Right atrium auricular region (tissue), 2 donors: ENCODE data around the gene ZNF30. TPM values are rescaled to one million over a fixed set of nuclear protein-coding genes. Genes with fewer than 3 reads are reported as not detected.
A peak's percentile ranks its signal among the peaks of the same experiment; 100 is the strongest.

Experiments used
- DNase-seq: peaks from one replicate; pipeline ENCODE4 v3.0.0-alpha.2; 2019; ENCODE audit warnings: low spot score
- H3K27ac ChIP-seq, 2 donors: fragments of 200-600 bp; sonication (generic); 1 replicate in 1 of 2; 2 replicates in 1 of 2; pipeline ENCODE4 v1.5.1; 2016 to 2019
- H3K27me3 ChIP-seq, 2 donors: fragments of 200-600 bp; sonication (generic); one replicate each; pipeline versions ENCODE4 v1.5.1 to v1.6.0; 2017 to 2019
- H3K36me3 ChIP-seq: fragments of 200-600 bp; sonication (generic); one replicate; pipeline ENCODE4 v1.5.1; 2016
- H3K4me1 ChIP-seq, 2 donors: fragments of 200-600 bp; sonication (generic); one replicate each; pipeline versions ENCODE4 v1.5.1 to v1.6.0; 2017 to 2019
- H3K4me3 ChIP-seq, 2 donors: fragments of 200-600 bp; sonication (generic); 1 replicate in 1 of 2; 2 replicates in 1 of 2; pipeline ENCODE4 v1.5.1; 2017 to 2019; ENCODE audit warnings: mild to moderate bottlenecking in 1 of 2, moderate library complexity in 1 of 2
- H3K9me3 ChIP-seq, 2 donors: fragments of 200-600 bp; sonication (generic); one replicate each; pipeline ENCODE4 v1.5.1; 2019
- total RNA-seq, 2 donors: library from RNA; depleted of rRNA; stranded (reverse); fragments of >200 nt; gene quantifications; one replicate each; pipeline ENCODE4 v1.1.0, GENCODE V29; 2016
- TF ChIP-seq, protein P1 (sequence below), 2 donors: fragments of 200-600 bp; sonication (generic); IDR thresholded peaks; one replicate each; pipeline ENCODE4 v1.5.1; 2019; ENCODE audit warnings: antibody characterized with exemption in 2 of 2

The ZNF30 gene
- total RNA-seq, 2 donors from 2014 or later = 1.5 to 1.7 TPM

- H3K4me1 ChIP-seq = peaks cover 0 to 13% of the 10 kb centered on the region in 2 donors
- peak; percentile 44 for DNase-seq
- TF ChIP-seq, protein P1, sequence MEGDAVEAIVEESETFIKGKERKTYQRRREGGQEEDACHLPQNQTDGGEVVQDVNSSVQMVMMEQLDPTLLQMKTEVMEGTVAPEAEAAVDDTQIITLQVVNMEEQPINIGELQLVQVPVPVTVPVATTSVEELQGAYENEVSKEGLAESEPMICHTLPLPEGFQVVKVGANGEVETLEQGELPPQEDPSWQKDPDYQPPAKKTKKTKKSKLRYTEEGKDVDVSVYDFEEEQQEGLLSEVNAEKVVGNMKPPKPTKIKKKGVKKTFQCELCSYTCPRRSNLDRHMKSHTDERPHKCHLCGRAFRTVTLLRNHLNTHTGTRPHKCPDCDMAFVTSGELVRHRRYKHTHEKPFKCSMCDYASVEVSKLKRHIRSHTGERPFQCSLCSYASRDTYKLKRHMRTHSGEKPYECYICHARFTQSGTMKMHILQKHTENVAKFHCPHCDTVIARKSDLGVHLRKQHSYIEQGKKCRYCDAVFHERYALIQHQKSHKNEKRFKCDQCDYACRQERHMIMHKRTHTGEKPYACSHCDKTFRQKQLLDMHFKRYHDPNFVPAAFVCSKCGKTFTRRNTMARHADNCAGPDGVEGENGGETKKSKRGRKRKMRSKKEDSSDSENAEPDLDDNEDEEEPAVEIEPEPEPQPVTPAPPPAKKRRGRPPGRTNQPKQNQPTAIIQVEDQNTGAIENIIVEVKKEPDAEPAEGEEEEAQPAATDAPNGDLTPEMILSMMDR (IDR thresholded peaks at IDR 0.05) = no peak
- H3K27me3 ChIP-seq = no peaks in the 10 kb centered on the region
- H3K4me3 ChIP-seq = no peak overlapping the region
- H3K27ac ChIP-seq = no peak overlapping the region
- H3K9me3 ChIP-seq = peaks cover 3 to 9% of the 10 kb centered on the region in 2 donors
- no peaks in the 10 kb centered on the region for H3K36me3 ChIP-seq
Observed at GRCh38 chr19:34972163-34972705, 45.5 kb downstream of the ZNF30 start.

- no peaks in the 10 kb centered on the region for H3K27me3 ChIP-seq
- peaks cover 3 to 10% of the 10 kb centered on the region in 2 donors for H3K9me3 ChIP-seq
- H3K27ac ChIP-seq = no peak overlapping the region
- no peak overlapping the region for H3K4me3 ChIP-seq
- peaks cover 0 to 13% of the 10 kb centered on the region in 2 donors for H3K4me1 ChIP-seq
- no peak for DNase-seq
- TF ChIP-seq, protein P1 (IDR thresholded peaks at IDR 0.05) = no peak
- no peaks in the 10 kb centered on the region for H3K36me3 ChIP-seq
Observed at GRCh38 chr19:34974646-34975045, 47.9 kb downstream of the ZNF30 start.

- Histone ChIP-seq H3K4me1 (peaks cover 0 to 13% of the 10 kb centered on the region in 2 donors), H3K4me3 (no peak overlapping the region), H3K36me3 (no peaks in the 10 kb centered on the region), H3K27me3 (no peaks in the 10 kb centered on the region), H3K27ac (no peak overlapping the region), H3K9me3 (peaks cover 3 to 10% of the 10 kb centered on the region in 2 donors)
- TF ChIP-seq, protein P1 (IDR thresholded peaks at IDR 0.05) = no peak
- no peak for DNase-seq
Observed at GRCh38 chr19:34975056-34975455, 48.4 kb downstream of the ZNF30 start.

- H3K4me3 ChIP-seq = no peak overlapping the region
- no peaks in the 10 kb centered on the region for H3K27me3 ChIP-seq
- no peaks in the 10 kb centered on the region for H3K36me3 ChIP-seq
- DNase-seq = no peak
- TF ChIP-seq, protein P1 (IDR thresholded peaks at IDR 0.05) = no peak
- peaks cover 3 to 10% of the 10 kb centered on the region in 2 donors for H3K9me3 ChIP-seq
- H3K4me1 ChIP-seq = peaks cover 0 to 13% of the 10 kb centered on the region in 2 donors
- no peak overlapping the region for H3K27ac ChIP-seq
Observed at GRCh38 chr19:34976611-34977010, 49.9 kb downstream of the ZNF30 start.

GRCh38 chr19:34979819-34980640 is 53.3 kb downstream of the ZNF30 start:
- H3K27me3 ChIP-seq = no peaks in the 10 kb centered on the region
- DNase-seq = no peak
- TF ChIP-seq, protein P1 (IDR thresholded peaks at IDR 0.05) = no peak

More at GRCh38 chr19:34979819-34980640, 53.3 kb downstream of the ZNF30 start:
- H3K4me3 ChIP-seq = no peak overlapping the region
- peaks cover 3 to 10% of the 10 kb centered on the region in 2 donors for H3K9me3 ChIP-seq
- no peaks in the 10 kb centered on the region for H3K36me3 ChIP-seq
- H3K27ac ChIP-seq = no peak overlapping the region
- peaks cover 0 to 3% of the 10 kb centered on the region in 2 donors for H3K4me1 ChIP-seq
